GM10847 (cell line): ENCODE data around the gene SMO.

Experiments used
- POLR2A ChIP-seq: IDR thresholded peaks from 2 replicates; pipeline ENCODE4 v1.6.1; 2011; ENCODE audit not compliant: insufficient read length; ENCODE audit errors: extremely low read depth

SMO gene

GRCh38 chr7:129213828-129214227 lies 25.4 kb downstream of the SMO start:
- TF ChIP-seq POLR2A, result no peak

- TF ChIP-seq POLR2A, result no peak
Measured at GRCh38 chr7:129218514-129219062, 30.2 kb downstream of the SMO start.

- TF ChIP-seq POLR2A, result no peak
Measured at GRCh38 chr7:129222064-129222463, 33.6 kb downstream of the SMO start.

- TF ChIP-seq POLR2A, result peak; percentile 24
Measured at GRCh38 chr7:129224251-129225205, 36.1 kb downstream of the SMO start, which contains the start of gene AHCYL2. Gene AHCYL2 (plus strand): TSS chr7:129225030.

GRCh38 chr7:129225206-129225930 lies 36.9 kb downstream of the SMO start:
- no peak for TF ChIP-seq POLR2A

- no peak for TF ChIP-seq POLR2A
Measured at GRCh38 chr7:129225931-129226572, 37.6 kb downstream of the SMO start.

DNA sequence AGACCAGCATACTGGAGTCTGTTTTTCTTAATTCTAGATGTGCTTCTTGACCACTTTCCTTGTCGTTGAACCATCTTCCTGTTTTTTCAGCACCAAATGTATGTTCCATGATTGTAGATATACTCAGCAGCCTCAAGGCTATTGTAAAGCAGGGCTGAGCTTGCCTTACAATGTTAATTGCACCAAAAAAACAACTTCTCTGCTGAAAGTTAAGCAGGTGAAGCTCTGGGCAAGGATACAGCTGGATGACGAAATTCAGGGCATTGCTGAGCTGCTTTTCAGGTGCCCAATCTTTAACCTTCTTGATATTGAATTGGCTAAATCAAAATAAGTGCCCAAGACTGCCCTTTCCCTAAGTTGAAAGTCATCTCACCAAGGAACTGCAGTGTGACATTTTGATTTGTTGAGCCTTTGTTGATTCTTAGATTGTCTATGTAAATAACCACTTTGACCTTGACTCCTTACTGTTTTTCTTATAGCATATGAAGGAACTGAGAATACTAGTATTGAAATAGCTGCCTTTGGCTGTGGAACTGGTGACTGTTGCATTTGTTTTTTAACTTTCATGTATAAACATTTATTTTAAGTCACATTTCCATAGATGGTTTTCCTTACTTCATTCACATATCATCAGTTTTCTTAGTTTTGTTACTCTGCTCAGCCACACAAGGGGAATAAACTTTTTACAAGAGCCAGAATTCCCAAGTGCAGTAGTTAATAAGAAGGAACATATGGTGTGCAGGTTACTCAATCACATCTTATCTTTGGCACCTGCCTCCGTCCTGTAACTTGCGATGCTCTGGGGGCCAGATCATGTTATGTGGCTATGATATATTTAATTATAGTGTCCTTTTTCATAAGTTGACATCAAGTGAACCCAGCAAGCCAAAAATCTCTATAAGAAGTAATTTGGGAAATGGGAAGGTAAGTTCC lies 39.5 kb downstream of the SMO start:
- TF ChIP-seq POLR2A, result no peak

GRCh38 chr7:129228633-129229032 lies 40.2 kb downstream of the SMO start:
- no peak for TF ChIP-seq POLR2A

GRCh38 chr7:129231666-129232065 lies 43.2 kb downstream of the SMO start:
- no peak for TF ChIP-seq POLR2A

DNA sequence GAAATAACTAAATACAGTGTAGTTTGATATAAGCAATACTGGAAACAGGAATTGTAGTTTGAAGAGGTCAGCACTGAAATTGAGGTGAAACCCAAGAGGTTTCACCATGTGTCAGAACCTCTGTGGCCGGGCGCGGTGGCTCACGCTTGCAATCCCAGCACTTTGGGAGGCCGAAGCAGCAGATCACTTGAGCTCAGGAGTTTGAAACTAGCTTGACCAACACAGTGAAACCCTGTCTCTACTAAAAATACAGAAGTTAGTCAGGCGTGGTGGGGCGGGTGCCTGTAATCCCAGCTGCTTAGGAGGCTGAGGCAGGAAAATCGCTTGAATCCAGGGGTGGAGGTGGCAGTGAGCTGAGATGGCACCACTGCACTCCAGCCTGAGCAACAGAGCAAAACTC lies 50.1 kb downstream of the SMO start:
- no peak for TF ChIP-seq POLR2A

DNA sequence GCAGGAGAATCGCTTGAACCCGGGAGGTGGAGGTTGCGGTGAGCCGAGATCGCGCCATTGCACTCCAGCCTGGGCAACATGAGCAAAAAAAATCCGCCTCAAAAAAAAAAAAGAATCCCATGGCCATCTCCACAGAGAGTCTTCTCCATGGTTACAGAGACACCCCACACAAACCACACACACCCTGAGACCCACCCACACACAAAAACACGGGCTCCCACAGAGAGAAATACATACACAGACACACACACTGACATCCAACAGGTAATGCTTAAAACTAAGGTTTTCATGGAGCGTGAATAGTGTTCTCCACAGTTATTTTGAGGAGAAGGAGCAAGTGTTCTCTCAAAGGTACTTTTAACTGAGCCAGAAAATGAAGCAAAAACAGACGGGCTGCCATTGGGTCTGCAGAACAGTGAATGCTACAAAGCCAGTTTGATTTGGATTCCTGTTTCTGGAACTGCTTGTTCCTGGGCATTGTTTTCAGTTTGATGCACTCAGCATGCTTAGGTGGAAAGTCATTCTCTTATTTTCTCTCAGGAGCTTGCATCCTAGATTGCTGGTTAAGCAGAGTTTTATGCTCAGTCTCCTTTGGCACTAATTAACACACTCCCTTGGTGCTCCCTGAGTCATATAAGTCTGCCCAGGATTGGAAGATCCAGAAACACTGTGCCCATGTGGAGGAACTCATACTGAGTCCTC lies 51.8 kb downstream of the SMO start:
- TF ChIP-seq POLR2A, result no peak

GRCh38 chr7:129244220-129244619 lies 55.8 kb downstream of the SMO start:
- no peak for TF ChIP-seq POLR2A

- TF ChIP-seq POLR2A, result no peak
Measured at GRCh38 chr7:129245533-129245932, 57.1 kb downstream of the SMO start.

- no peak for TF ChIP-seq POLR2A
Measured at GRCh38 chr7:129247087-129247486, 58.7 kb downstream of the SMO start.
